ENCODE results near the gene C6.

The C6 gene

DNA sequence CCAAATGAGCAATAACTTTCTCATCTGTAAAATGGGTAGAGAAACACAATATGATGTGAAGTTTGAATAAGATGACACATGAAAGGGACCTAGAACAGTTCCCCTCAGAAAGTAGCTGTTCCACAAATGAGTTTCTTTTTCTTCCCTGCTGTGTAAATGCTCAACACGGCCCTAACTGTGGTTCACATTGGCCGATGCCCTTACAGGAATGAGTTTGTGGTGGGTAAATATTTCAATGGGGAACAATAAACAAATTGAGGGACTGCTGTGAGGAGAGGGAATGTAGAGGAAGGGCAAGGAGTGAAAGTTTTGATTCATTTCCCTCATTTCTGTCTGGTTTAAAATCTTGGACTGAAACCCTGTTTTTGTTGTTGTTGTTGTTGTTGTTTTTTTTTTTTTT, 12.8 kb downstream of the C6 start:
- Histone ChIP-seq H3K9ac (no peak overlapping the region), H3K4me3 (IDR thresholded peaks at IDR 0.05; ENCODE audit: insufficient read depth, low read depth, low read length) (no peak overlapping the region), H4K20me1 (ENCODE audit: insufficient read depth) (no peaks in the 10 kb centered on the region)

DNA sequence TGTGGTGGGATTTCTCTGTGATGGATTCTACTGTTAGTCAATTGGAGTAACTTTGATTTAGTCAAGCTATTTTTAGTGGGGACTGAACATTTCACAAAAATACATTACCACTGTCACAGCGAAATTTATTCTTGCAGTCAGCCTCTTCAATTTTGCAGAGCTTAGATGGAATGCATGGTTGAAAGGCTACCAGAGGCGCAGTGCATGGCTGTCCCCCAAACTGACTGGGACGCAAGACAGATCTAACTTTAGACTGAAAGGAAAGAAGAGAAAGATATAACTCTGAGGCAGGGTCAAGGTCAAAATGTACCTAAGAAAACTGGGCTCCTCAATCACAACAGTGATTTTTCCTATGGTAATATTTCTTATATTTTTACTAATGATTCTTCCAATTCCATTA, 13.7 kb downstream of the C6 start:
- Histone ChIP-seq H3K27ac (no peak overlapping the region), H3K36me3 (ENCODE audit: insufficient read depth) (no peaks in the 10 kb centered on the region), H3K79me2 (ENCODE audit: insufficient read depth, low read depth) (no peaks in the 10 kb centered on the region), H2AFZ (ENCODE audit: low read depth) (no peak overlapping the region), H3K4me1 (ENCODE audit: low read depth, poor library complexity, severe bottlenecking) (no peaks in the 10 kb centered on the region), H3K4me3 (IDR thresholded peaks at IDR 0.05; ENCODE audit: insufficient read depth, low read depth, low read length) (no peak overlapping the region), H3K9ac (no peak overlapping the region), H3K27me3 (ENCODE audit: insufficient read depth, low read depth) (no peaks in the 10 kb centered on the region), H3K4me2 (no peak overlapping the region), H4K20me1 (ENCODE audit: insufficient read depth) (no peaks in the 10 kb centered on the region)
- TF ChIP-seq, protein P1, sequence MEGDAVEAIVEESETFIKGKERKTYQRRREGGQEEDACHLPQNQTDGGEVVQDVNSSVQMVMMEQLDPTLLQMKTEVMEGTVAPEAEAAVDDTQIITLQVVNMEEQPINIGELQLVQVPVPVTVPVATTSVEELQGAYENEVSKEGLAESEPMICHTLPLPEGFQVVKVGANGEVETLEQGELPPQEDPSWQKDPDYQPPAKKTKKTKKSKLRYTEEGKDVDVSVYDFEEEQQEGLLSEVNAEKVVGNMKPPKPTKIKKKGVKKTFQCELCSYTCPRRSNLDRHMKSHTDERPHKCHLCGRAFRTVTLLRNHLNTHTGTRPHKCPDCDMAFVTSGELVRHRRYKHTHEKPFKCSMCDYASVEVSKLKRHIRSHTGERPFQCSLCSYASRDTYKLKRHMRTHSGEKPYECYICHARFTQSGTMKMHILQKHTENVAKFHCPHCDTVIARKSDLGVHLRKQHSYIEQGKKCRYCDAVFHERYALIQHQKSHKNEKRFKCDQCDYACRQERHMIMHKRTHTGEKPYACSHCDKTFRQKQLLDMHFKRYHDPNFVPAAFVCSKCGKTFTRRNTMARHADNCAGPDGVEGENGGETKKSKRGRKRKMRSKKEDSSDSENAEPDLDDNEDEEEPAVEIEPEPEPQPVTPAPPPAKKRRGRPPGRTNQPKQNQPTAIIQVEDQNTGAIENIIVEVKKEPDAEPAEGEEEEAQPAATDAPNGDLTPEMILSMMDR (conservative IDR thresholded peaks at IDR 0.05; ENCODE audit: low read depth, low read length), result no peak

More for the DNA sequence above, 12.8 kb downstream of the C6 start:
- Histone ChIP-seq H2AFZ (ENCODE audit: low read depth) (no peak overlapping the region), H3K4me2 (no peak overlapping the region), H3K27ac (no peak overlapping the region), H3K4me1 (ENCODE audit: low read depth, poor library complexity, severe bottlenecking) (no peaks in the 10 kb centered on the region), H3K36me3 (ENCODE audit: insufficient read depth) (no peaks in the 10 kb centered on the region), H3K27me3 (ENCODE audit: insufficient read depth, low read depth) (no peaks in the 10 kb centered on the region), H3K79me2 (ENCODE audit: insufficient read depth, low read depth) (no peaks in the 10 kb centered on the region)
- TF ChIP-seq, protein P1 (conservative IDR thresholded peaks at IDR 0.05; ENCODE audit: low read depth, low read length), result no peak

DNA sequence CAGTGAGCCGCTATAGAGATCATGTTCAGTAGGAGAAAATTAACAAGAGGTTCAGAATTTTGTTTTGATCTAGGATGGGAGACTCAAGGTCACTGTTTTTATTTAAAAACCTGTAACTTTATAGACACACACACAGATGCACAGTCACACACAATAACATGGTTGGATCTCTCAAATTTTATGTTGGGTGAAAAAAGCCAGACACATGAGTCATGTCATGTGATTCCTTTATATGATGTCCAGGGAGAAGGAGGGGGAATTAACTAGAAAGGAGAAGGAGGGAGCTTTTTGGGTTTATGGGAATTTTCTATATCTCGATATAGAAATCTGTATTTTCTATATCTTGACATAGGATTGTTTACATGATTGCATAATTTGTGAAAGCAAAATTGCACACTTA, 17.1 kb downstream of the C6 start:
- H3K79me2 ChIP-seq (ENCODE audit: insufficient read depth, low read depth), result no peaks in the 10 kb centered on the region
- no peaks in the 10 kb centered on the region for H3K4me1 ChIP-seq (ENCODE audit: low read depth, poor library complexity, severe bottlenecking)
- H3K9ac ChIP-seq, result no peak overlapping the region
- H4K20me1 ChIP-seq (ENCODE audit: insufficient read depth), result no peaks in the 10 kb centered on the region
- no peaks in the 10 kb centered on the region for H3K27me3 ChIP-seq (ENCODE audit: insufficient read depth, low read depth)
- TF ChIP-seq, protein P1 (conservative IDR thresholded peaks at IDR 0.05; ENCODE audit: low read depth, low read length), result no peak
- no peaks in the 10 kb centered on the region for H3K36me3 ChIP-seq (ENCODE audit: insufficient read depth)
- H2AFZ ChIP-seq (ENCODE audit: low read depth), result no peak overlapping the region
- H3K4me2 ChIP-seq, result no peak overlapping the region
- no peak overlapping the region for H3K4me3 ChIP-seq (IDR thresholded peaks at IDR 0.05; ENCODE audit: insufficient read depth, low read depth, low read length)
- H3K27ac ChIP-seq, result no peak overlapping the region

DNA sequence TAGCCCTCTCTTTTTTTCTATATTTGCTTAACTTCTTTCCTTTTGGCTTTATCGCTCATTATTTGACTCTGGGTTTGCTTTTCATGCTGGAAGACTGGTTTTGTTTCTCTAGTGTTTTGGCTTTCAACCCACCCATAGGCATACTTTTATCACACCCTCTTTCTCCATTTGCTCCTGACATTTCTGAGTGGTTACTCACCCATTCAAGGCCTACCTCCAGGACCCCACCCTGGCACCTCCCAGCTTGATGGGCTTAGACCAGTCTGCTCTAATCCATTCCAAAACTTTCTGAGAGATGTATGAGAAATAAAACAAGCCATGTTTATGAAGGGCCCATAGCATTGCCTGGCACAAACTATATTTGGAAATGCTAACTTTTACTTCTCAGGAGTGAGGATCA, 18.1 kb downstream of the C6 start:
- Histone ChIP-seq H2AFZ (ENCODE audit: low read depth) (no peak overlapping the region), H3K79me2 (ENCODE audit: insufficient read depth, low read depth) (no peaks in the 10 kb centered on the region), H3K4me1 (ENCODE audit: low read depth, poor library complexity, severe bottlenecking) (no peaks in the 10 kb centered on the region), H3K27me3 (ENCODE audit: insufficient read depth, low read depth) (no peaks in the 10 kb centered on the region), H4K20me1 (ENCODE audit: insufficient read depth) (no peaks in the 10 kb centered on the region), H3K4me2 (no peak overlapping the region), H3K4me3 (IDR thresholded peaks at IDR 0.05; ENCODE audit: insufficient read depth, low read depth, low read length) (no peak overlapping the region), H3K36me3 (ENCODE audit: insufficient read depth) (no peaks in the 10 kb centered on the region), H3K9ac (no peak overlapping the region), H3K27ac (no peak overlapping the region)
- TF ChIP-seq, protein P1 (conservative IDR thresholded peaks at IDR 0.05; ENCODE audit: low read depth, low read length), result no peak
